GM20000 (cell line): Measurements from ENCODE around the gene IFNE.
A peak's percentile ranks its signal among the peaks of the same experiment; 100 is the strongest.
"Not testable (repeated sequence)": the region's sequence is repeated elsewhere in the genome, so short reads cannot be mapped to it uniquely, and the experiment has no call there.

Source experiments
- DNase-seq: peaks from one replicate; pipeline ENCODE4 v3.0.0; 2012; ENCODE audit warnings: low spot score
- TF ChIP-seq, protein P1 (sequence below): IDR thresholded peaks from 2 replicates; pipeline ENCODE4 v1.5.1; 2012; ENCODE audit warnings: mild to moderate bottlenecking, control low read depth; ENCODE audit errors: extremely low read depth, missing control alignments

IFNE gene

DNA sequence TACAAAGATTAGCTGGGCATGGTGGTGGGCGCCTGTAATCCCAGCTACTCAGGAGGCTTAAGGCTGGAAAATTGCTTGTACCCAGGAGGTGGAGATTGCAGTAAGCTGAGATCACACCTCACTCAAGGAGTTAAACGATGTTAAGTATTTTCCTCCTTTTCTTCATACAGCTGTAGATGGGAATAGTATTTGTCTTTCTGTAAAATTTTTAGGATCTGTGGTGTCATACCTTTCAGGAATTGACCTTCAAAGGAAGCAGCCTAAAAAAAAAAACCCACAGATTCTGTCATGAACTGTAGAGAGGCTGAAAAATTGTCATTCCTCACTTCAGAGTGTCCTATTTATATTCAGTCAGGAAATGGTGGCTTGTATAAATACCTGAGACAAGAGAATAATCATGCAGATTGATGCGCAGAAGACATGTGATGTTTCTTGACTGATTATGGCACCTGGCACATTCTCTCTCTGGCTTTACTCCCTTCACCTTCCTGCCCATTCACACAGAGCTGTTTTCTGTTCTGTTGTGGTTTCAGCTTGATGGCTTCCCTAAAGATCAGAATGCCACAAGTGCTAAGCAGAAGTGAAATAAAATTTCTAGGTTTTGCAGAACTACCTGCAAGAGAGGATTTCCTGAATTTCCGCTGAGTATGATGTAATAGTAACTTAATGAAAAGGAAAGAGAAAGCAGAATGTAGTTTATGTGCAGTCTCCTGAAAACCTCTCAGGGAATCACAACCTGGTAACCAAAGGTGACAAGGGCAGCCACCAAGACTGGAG, 38.1 kb downstream of the IFNE start:
- peak; percentile 19 for DNase-seq
- TF ChIP-seq, protein P1, sequence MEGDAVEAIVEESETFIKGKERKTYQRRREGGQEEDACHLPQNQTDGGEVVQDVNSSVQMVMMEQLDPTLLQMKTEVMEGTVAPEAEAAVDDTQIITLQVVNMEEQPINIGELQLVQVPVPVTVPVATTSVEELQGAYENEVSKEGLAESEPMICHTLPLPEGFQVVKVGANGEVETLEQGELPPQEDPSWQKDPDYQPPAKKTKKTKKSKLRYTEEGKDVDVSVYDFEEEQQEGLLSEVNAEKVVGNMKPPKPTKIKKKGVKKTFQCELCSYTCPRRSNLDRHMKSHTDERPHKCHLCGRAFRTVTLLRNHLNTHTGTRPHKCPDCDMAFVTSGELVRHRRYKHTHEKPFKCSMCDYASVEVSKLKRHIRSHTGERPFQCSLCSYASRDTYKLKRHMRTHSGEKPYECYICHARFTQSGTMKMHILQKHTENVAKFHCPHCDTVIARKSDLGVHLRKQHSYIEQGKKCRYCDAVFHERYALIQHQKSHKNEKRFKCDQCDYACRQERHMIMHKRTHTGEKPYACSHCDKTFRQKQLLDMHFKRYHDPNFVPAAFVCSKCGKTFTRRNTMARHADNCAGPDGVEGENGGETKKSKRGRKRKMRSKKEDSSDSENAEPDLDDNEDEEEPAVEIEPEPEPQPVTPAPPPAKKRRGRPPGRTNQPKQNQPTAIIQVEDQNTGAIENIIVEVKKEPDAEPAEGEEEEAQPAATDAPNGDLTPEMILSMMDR: no peak

DNA sequence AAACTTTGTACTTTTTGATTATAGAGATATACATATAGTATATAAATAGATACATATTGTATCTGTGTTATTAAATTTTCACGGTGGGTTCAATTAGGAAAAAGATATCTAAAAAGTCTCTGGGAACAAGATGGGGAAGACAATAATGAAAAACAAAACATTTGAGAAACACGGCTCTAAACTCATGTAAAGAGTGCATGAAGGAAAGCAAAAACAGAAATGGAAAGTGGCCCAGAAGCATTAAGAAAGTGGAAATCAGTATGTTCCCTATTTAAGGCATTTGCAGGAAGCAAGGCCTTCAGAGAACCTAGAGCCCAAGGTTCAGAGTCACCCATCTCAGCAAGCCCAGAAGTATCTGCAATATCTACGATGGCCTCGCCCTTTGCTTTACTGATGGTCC, 42.0 kb downstream of the IFNE start, which contains the start of gene IFNA1:
Gene IFNA1, plus strand, starts transcription at position 301 of the 400 bp plus-strand sequence. Its CDS starts 69 bp downstream, at position 370.
- TF ChIP-seq, protein P1: no peak
- DNase-seq: no peak

- DNase-seq: not testable (repeated sequence)
Observed at GRCh38 chr9:21435015-21435383, 47.1 kb downstream of the IFNE start.

DNA sequence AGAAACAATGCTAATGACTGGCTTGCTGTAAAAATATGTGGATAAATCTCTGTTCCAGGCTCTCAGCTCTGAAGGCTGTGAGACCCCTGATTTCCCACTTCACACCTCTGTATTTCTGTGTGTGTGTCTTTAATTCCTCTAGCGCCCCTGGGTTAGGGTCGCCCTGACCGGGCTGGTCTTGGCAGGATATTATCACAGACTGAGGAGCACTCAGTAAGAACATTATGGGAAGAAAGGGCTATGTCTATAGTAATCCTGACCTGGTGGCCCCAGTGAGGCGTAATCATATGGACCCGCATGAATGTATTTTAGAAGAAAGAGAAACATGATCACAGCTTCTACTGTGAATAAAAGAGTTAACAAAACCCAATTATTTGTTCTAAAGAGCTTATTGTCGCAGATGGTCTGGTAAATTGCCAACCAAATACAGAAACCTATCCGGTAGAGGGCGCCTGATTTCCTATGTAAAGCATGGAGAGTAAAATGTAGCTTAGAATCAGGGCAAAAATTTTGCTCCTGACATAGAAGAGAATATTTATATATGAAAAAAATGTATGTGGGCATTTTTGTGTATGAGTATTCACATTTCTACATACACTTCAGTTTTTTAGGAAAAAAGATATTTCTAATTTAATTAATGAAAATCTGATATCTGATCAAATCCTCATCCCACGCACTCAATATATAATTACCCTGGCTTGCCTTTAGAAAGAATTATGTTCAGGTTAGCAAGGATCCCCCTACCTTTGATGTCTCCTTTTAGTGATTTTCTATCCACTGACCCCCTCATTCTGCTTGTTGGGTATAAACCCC, 47.7 kb downstream of the IFNE start:
- TF ChIP-seq, protein P1: peak; percentile 57
- DNase-seq: peak; percentile 31

GRCh38 chr9:21432672-21433425, 49.3 kb downstream of the IFNE start:
- TF ChIP-seq, protein P1: no peak
- no peak for DNase-seq
